SU-DHL-6 (cell line): ENCODE data around the gene HMGB4.

Source experiments
- H2AFZ ChIP-seq: fragments of 200-600 bp; sonication (generic); 2 replicates; pipeline ENCODE4 v1.6.1; 2014; ENCODE audit warnings: low read depth, mild to moderate bottlenecking, moderate library complexity, mixed read lengths, antibody characterized with exemption, low read length; ENCODE audit not compliant: severe bottlenecking
- H3F3A ChIP-seq: fragments of 200-600 bp; shearing (Covaris generic); 2 replicates; pipeline ENCODE4 v1.6.0; 2016; ENCODE audit warnings: antibody characterized with exemption, mild to moderate bottlenecking; ENCODE audit not compliant: insufficient read depth
- H3K27ac ChIP-seq: fragments of 200-600 bp; sonication (generic); 2 replicates; pipeline ENCODE4 v1.5.1; 2016; ENCODE audit warnings: low read depth, mild to moderate bottlenecking, low read length, moderate library complexity, mixed read lengths
- H3K27me3 ChIP-seq: fragments of 200-600 bp; sonication (generic), shearing (Covaris generic); 2 replicates; pipeline ENCODE4 v1.6.0; 2014; ENCODE audit warnings: mild to moderate bottlenecking, low read length
- H3K36me3 ChIP-seq: fragments of 200-600 bp; sonication (generic); 2 replicates; pipeline ENCODE4 v1.6.1; 2014; ENCODE audit warnings: mild to moderate bottlenecking, low read length, mixed read lengths
- H3K4me2 ChIP-seq: fragments of 300-600, 200-600 bp; shearing (Covaris generic), sonication (generic); 2 replicates; pipeline ENCODE4 v1.6.0; 2014; ENCODE audit warnings: low read length, low read depth, mild to moderate bottlenecking; ENCODE audit not compliant: poor library complexity, severe bottlenecking
- H3K4me3 ChIP-seq: fragments of 200-600 bp; sonication (generic); 2 replicates; pipeline ENCODE4 v1.5.1; 2014; ENCODE audit warnings: antibody characterized with exemption, low read length, mild to moderate bottlenecking, mixed read lengths; ENCODE audit not compliant: insufficient read depth, poor library complexity, severe bottlenecking
- H3K79me2 ChIP-seq: fragments of 200-600 bp; sonication (generic); 2 replicates; pipeline ENCODE4 v1.6.1; 2014; ENCODE audit warnings: mild to moderate bottlenecking, low read length, moderate library complexity; ENCODE audit not compliant: insufficient read depth
- H3K9ac ChIP-seq: fragments of 200-600 bp; sonication (generic); 2 replicates; pipeline ENCODE4 v1.7.0; 2014; ENCODE audit warnings: mild to moderate bottlenecking, low read length
- H3K9me2 ChIP-seq: fragments of 200-600 bp; sonication (generic); replicated peaks from 2 replicates; pipeline ENCODE4 v1.6.1; 2014; ENCODE audit warnings: low read length; ENCODE audit not compliant: insufficient read depth
- H3K9me3 ChIP-seq: fragments of 200-600 bp; sonication (generic); 2 replicates; pipeline ENCODE4 v1.6.1; 2014; ENCODE audit warnings: low read length, mixed read lengths; ENCODE audit not compliant: insufficient read depth
- H4K20me1 ChIP-seq: fragments of 200-600 bp; sonication (generic); 2 replicates; pipeline ENCODE4 v1.6.1; 2014; ENCODE audit warnings: low read depth, mild to moderate bottlenecking, antibody characterized with exemption, low read length, moderate library complexity, mixed read lengths
- EZH2phosphoT487 ChIP-seq: fragments of 200-600 bp; sonication (generic), shearing (Covaris generic); conservative IDR thresholded peaks from 2 replicates; pipeline ENCODE4 v1.6.1; 2018; ENCODE audit warnings: mild to moderate bottlenecking, antibody characterized with exemption, low read length, moderate library complexity, mixed read lengths
- TF ChIP-seq, protein P1 (sequence below): fragments of 200-600 bp; sonication (generic); IDR thresholded peaks from one replicate; pipeline ENCODE4 v1.5.1; 2017; ENCODE audit warnings: antibody characterized with exemption, mild to moderate bottlenecking, low read length, moderate library complexity; ENCODE audit not compliant: insufficient read depth, poor library complexity, severe bottlenecking

Gene HMGB4

DNA sequence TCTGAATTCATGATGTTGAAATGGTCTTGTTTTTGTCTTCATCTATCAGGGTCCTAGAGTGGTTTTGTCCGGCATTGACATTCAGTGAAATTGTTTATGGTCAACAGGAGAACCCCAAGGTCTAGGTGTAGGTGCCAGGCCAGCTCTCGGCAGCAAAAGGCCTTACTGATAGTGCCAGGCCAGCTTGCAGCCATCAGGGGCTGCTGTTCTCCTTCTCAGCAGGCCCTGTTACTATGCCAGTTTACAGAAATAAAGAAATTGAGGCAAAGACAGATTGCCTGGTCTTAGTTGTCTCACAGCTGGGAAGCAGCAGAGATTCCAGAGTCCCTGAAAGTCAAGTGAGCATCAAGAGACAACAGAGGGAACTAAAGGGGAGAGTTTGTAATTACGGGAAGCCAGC, 12.0 kb downstream of the HMGB4 start:
- Histone ChIP-seq H3K9me2 (no peaks in the 10 kb centered on the region), H3K9ac (no peak overlapping the region), H3K27me3 (no peaks in the 10 kb centered on the region), H3K4me3 (no peak overlapping the region), H3K79me2 (no peaks in the 10 kb centered on the region), H3K9me3 (no peaks in the 10 kb centered on the region), H3K36me3 (no peaks in the 10 kb centered on the region), H3K4me2 (no peak overlapping the region), H2AFZ (no peak overlapping the region), H3F3A (no peaks in the 10 kb centered on the region), H4K20me1 (no peaks in the 10 kb centered on the region), H3K27ac (no peak overlapping the region)
- TF ChIP-seq, protein P1, sequence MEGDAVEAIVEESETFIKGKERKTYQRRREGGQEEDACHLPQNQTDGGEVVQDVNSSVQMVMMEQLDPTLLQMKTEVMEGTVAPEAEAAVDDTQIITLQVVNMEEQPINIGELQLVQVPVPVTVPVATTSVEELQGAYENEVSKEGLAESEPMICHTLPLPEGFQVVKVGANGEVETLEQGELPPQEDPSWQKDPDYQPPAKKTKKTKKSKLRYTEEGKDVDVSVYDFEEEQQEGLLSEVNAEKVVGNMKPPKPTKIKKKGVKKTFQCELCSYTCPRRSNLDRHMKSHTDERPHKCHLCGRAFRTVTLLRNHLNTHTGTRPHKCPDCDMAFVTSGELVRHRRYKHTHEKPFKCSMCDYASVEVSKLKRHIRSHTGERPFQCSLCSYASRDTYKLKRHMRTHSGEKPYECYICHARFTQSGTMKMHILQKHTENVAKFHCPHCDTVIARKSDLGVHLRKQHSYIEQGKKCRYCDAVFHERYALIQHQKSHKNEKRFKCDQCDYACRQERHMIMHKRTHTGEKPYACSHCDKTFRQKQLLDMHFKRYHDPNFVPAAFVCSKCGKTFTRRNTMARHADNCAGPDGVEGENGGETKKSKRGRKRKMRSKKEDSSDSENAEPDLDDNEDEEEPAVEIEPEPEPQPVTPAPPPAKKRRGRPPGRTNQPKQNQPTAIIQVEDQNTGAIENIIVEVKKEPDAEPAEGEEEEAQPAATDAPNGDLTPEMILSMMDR, result no peak
- no peak for TF ChIP-seq EZH2phosphoT487

DNA sequence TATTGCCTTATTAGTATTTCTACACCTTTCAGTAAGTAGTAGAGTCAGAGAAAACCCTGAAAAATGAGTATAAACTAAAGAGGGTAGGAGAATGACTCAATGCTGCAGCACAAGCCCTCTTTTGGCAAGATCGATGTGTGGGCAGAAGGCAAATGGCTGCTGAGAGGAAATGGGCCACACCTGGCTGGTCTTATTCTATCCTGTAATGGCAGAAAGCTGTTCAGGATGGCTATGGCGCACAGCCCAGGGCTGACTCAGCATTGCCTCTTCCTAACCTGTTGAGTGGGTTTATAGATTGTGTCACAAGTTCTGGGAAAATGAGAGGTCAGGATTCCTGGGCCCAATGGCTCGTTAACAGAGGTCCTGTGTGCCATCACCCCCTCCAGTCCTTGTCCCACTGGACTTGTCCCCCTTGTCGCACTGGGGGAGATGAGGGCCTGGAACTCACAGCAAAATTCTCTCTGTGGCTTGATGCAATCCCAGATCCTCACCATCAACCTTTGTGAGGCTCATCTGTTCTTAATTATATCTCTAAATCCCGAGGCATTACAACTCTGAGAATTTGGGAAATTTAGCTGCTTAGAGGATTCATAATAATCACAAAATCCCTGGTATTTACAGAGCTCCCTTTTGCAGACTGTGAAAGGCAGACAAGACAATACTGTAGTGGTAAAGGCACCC, 13.2 kb downstream of the HMGB4 start:
- TF ChIP-seq, protein P1, result no peak
- no peak for TF ChIP-seq EZH2phosphoT487
- H3K9ac ChIP-seq, result no peak overlapping the region
- H3K4me2 ChIP-seq, result no peak overlapping the region
- no peaks in the 10 kb centered on the region for H3K36me3 ChIP-seq
- H3K9me2 ChIP-seq, result no peaks in the 10 kb centered on the region
- H3K79me2 ChIP-seq, result no peaks in the 10 kb centered on the region
- H2AFZ ChIP-seq, result no peak overlapping the region
- no peaks in the 10 kb centered on the region for H3K27me3 ChIP-seq
- H3K9me3 ChIP-seq, result no peaks in the 10 kb centered on the region
- H4K20me1 ChIP-seq, result no peaks in the 10 kb centered on the region
- H3F3A ChIP-seq, result no peaks in the 10 kb centered on the region
- H3K4me3 ChIP-seq, result no peak overlapping the region
- H3K27ac ChIP-seq, result no peak overlapping the region

DNA sequence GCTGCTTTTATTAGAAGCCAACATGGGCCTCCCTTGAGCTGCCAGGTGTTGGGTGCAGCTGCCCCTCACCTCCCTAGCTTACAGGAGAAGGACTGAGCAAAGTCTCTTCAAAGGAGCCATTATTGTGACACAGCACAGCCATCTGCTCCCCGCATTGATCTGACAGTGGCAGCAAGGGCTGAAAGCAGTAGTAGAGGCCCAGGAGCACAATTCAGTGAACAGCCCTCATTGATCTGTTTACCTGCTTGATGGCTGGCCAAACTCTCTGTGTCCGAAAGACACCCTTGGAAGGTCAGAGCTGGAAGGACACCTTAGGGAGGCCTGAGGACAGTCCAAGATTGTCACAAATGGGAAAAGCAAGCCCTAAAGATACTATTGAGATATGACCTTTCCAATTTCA, 14.5 kb downstream of the HMGB4 start:
- TF ChIP-seq, protein P1, result no peak
- no peak for TF ChIP-seq EZH2phosphoT487
- Histone ChIP-seq H3K9me3 (no peaks in the 10 kb centered on the region), H3F3A (no peaks in the 10 kb centered on the region), H3K9me2 (no peaks in the 10 kb centered on the region), H3K79me2 (no peaks in the 10 kb centered on the region), H3K4me2 (no peak overlapping the region), H2AFZ (no peak overlapping the region), H3K27ac (no peak overlapping the region), H3K4me3 (no peak overlapping the region), H3K36me3 (no peaks in the 10 kb centered on the region), H3K9ac (no peak overlapping the region), H3K27me3 (no peaks in the 10 kb centered on the region), H4K20me1 (no peaks in the 10 kb centered on the region)

DNA sequence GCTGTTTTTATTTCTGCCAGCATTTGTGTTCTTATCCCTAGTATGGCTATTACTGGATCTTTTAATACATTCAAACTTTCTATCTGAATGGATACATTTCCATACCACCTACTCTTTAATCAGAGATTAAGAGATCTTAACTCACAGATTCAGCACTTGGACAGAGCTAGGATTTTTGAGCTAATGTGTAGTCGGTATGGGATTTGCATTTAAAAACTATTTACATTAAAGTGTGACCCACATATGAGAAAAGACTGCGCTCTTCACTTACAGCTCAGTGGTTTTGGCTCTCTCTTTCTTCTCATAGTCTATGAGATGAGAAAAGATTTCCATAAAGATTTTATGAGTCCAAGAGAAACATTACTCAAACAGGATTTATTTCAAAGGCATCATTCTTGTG, 16.4 kb downstream of the HMGB4 start:
- no peak for TF ChIP-seq EZH2phosphoT487
- TF ChIP-seq, protein P1, result no peak

More for the DNA sequence above, 16.4 kb downstream of the HMGB4 start:
- H3K4me3 ChIP-seq, result no peak overlapping the region
- no peaks in the 10 kb centered on the region for H3K79me2 ChIP-seq
- no peaks in the 10 kb centered on the region for H3F3A ChIP-seq
- no peaks in the 10 kb centered on the region for H3K27me3 ChIP-seq
- no peak overlapping the region for H3K9ac ChIP-seq
- H3K9me2 ChIP-seq, result no peaks in the 10 kb centered on the region
- no peaks in the 10 kb centered on the region for H4K20me1 ChIP-seq
- no peak overlapping the region for H3K27ac ChIP-seq
- no peak overlapping the region for H2AFZ ChIP-seq
- H3K4me2 ChIP-seq, result no peak overlapping the region
- no peaks in the 10 kb centered on the region for H3K36me3 ChIP-seq
- no peaks in the 10 kb centered on the region for H3K9me3 ChIP-seq
